ENCODE measurements around the gene CORO2B.

CORO2B gene

DNA sequence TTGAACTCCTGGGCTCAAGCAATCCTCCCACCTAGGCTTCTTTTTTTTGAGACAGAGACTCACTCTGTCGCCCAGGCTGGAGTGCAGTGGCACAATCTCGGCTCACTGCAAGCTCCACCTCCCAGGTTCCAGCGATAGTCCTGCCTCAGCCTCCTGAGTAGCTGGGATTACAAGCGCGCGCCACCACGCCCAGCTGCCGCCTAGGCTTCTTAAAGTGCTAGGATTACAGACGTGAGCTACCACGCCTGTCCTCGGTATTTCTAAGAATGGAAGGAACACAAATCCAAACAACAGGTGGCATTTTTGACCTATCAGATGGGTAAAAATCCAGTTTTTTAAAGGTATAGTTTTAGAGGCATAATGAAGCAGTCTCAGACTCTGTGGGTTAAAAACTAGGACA is 128.1 kb downstream of the CORO2B start:
- H3K4me3 ChIP-seq (ENCODE audit: low read length) = no peak overlapping the region
- TF ChIP-seq, protein P1, sequence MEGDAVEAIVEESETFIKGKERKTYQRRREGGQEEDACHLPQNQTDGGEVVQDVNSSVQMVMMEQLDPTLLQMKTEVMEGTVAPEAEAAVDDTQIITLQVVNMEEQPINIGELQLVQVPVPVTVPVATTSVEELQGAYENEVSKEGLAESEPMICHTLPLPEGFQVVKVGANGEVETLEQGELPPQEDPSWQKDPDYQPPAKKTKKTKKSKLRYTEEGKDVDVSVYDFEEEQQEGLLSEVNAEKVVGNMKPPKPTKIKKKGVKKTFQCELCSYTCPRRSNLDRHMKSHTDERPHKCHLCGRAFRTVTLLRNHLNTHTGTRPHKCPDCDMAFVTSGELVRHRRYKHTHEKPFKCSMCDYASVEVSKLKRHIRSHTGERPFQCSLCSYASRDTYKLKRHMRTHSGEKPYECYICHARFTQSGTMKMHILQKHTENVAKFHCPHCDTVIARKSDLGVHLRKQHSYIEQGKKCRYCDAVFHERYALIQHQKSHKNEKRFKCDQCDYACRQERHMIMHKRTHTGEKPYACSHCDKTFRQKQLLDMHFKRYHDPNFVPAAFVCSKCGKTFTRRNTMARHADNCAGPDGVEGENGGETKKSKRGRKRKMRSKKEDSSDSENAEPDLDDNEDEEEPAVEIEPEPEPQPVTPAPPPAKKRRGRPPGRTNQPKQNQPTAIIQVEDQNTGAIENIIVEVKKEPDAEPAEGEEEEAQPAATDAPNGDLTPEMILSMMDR (conservative IDR thresholded peaks at IDR 0.05; ENCODE audit: low read depth, low read length) = no peak
- no peak for DNase-seq (ENCODE audit: low read depth)

DNA sequence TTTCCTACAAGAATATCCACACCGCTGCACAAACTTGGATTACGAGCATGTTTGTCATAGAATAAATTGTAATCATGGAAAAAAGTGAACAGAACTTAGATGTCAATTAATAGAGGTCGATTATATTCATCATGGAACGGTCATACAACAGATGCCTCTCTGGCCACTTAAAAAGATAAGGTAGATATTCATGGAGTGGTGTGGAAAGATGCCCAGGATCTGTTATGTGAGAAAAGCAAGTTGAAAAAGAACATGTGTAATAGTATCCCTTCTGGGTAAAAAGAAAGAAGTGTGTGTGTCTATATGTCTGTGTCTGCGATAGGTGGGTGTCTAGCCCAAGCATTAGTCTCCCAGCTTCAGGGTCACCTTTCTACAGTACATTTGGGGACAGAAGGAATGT is 128.6 kb downstream of the CORO2B start:
- TF ChIP-seq, protein P1 (conservative IDR thresholded peaks at IDR 0.05; ENCODE audit: low read depth, low read length) = no peak
- H3K4me3 ChIP-seq (ENCODE audit: low read length) = no peak overlapping the region
- no peak for DNase-seq (ENCODE audit: low read depth)

DNA sequence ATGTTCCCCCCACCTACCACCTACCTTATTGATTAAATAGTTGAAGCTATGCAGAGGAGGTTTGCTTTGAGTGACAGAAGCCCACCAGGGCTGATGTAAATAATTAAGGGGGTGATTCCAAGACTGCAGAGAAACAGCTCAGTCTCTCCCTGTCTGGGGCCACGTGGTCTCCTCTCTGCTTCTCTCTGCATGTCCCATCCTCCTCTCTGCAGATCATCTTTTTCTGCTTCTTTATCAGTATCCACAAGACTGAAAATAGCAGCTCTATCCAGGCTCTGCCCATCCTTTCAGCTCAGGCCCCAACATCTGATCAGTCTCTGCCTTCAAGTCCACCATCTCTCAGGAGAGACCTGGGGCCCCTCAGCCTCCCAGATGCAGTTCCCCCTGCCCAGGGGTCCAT is 131.1 kb downstream of the CORO2B start:
- TF ChIP-seq, protein P1 (conservative IDR thresholded peaks at IDR 0.05; ENCODE audit: low read depth, low read length) = no peak
- no peak overlapping the region for H3K4me3 ChIP-seq (ENCODE audit: low read length)
- no peak for DNase-seq (ENCODE audit: low read depth)

DNA sequence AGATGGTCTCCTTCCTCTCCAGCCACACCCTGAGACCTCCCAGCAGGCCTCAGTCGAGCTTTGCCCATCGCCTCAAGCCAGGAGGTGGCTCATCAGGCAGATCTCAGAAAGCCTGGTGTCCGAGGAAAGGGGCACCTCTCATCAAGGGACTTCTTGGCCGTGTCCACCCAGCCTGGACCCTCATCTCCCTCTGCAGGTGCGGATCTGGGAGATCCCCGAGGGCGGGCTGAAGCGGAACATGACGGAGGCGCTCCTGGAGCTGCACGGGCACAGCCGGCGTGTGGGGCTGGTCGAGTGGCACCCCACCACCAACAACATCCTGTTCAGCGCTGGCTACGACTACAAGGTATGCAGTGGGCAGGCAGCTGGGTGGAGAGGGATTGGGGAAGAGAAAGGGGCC is 131.7 kb downstream of the CORO2B start:
- no peak overlapping the region for H3K4me3 ChIP-seq (ENCODE audit: low read length)
- DNase-seq (ENCODE audit: low read depth) = no peak
- TF ChIP-seq, protein P1 (conservative IDR thresholded peaks at IDR 0.05; ENCODE audit: low read depth, low read length) = no peak

DNA sequence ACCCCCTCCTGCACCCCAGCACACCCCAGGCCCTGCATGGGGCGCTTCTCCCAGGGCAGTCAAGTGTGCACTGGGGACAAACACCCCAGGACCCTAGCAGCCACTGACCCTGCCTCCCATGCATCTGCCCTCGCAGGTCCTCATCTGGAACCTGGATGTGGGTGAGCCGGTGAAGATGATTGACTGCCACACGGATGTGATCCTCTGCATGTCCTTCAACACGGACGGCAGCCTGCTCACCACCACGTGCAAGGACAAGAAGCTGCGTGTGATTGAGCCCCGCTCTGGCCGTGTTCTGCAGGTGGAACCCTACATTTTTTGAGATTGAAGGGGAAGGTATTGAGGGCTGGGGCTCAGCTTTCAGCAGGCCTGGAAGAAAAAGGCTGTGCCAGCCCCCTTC is 132.6 kb downstream of the CORO2B start:
- TF ChIP-seq, protein P1 (conservative IDR thresholded peaks at IDR 0.05; ENCODE audit: low read depth, low read length) = no peak
- H3K4me3 ChIP-seq (ENCODE audit: low read length) = no peak overlapping the region
- DNase-seq (ENCODE audit: low read depth) = no peak

DNA sequence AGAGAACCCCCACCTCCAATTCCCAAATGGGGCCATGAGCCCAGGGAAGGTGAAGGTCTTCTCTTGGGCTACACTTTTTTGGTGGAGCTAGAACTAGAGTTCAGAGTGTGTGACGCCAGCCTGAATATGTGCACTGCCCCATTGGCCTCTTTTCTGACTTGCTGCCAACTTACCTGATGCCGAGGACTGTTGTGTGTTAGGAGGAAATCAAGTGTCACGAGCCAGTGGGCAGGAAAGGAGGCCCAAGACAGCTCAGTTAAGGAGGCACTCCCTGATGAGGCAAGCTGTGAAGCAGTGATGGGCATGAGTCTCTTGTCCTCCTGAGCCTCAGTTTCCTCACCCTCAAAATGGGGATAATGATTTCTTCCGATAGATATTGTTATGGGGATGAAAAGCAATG is 134.1 kb downstream of the CORO2B start:
- TF ChIP-seq, protein P1 (conservative IDR thresholded peaks at IDR 0.05; ENCODE audit: low read depth, low read length) = no peak
- H3K4me3 ChIP-seq (ENCODE audit: low read length) = no peak overlapping the region
- DNase-seq (ENCODE audit: low read depth) = no peak

DNA sequence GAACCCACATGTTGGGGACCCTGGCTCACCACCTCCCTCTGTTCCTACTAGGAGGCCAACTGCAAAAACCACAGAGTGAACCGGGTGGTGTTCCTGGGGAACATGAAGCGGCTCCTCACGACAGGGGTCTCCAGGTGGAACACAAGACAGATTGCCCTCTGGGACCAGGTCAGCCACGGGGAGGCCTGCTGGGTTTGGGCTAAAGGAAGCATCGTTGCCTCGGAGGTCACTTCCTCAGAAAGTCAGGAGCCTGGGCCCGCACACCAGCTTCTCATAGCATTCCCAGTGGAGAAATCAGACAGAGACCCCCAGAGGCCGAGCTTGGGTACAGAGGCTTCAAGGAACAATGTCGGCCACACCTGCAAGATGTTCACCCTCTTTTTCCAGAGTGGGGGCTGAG is 135.1 kb downstream of the CORO2B start:
- H3K4me3 ChIP-seq (ENCODE audit: low read length) = no peak overlapping the region
- TF ChIP-seq, protein P1 (conservative IDR thresholded peaks at IDR 0.05; ENCODE audit: low read depth, low read length) = no peak
- DNase-seq (ENCODE audit: low read depth) = no peak
